ENCODE measurements around the gene FREM1.

GRCh38 chr9:14829204-14829603 lies 81.0 kb downstream of the FREM1 start:
- TF ChIP-seq CTCF (conservative IDR thresholded peaks at IDR 0.05) (no peak), EZH2 (IDR thresholded peaks at IDR 0.05; ENCODE audit: low read depth) (no peak)
